Measurements from ENCODE around the gene EPHA3. TPM values are rescaled to one million over a fixed set of nuclear protein-coding genes. Genes with fewer than 3 reads are reported as not detected.

The EPHA3 gene
- total RNA-seq, 2 donors from 2014 or later, result 3.5 to 10.2 TPM

DNA sequence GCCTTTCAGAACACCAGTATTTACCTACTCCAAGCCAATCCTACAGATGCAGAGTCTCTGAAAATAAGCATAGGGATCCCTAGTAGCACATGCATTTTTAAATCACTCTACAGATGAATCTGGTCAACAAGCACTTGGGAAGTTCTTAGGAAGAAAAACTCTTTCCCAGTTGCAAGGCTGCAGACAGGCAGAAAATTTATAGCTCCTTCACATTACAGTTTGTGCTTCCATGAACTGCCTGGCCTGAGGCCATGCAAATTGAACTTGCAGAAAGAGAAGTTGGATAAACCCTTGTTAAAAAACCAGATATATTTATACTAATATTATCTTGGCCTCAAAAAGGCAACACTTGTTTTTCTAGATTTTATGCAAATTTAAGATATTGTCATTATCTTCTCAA is 256.9 kb downstream of the EPHA3 start:
- Histone ChIP-seq H3K4me1 (ENCODE audit: control insufficient read depth in 1 of 2, low read depth in 2 of 2) (no peaks in the 10 kb centered on the region), H3K4me3 (no peak overlapping the region), H3K27me3 (replicated peaks; ENCODE audit: insufficient read depth) (no peaks in the 10 kb centered on the region), H3K36me3 (no peaks in the 10 kb centered on the region), H3K9me3 (no peaks in the 10 kb centered on the region), H3K27ac (no peak overlapping the region)
- TF ChIP-seq, protein P1, sequence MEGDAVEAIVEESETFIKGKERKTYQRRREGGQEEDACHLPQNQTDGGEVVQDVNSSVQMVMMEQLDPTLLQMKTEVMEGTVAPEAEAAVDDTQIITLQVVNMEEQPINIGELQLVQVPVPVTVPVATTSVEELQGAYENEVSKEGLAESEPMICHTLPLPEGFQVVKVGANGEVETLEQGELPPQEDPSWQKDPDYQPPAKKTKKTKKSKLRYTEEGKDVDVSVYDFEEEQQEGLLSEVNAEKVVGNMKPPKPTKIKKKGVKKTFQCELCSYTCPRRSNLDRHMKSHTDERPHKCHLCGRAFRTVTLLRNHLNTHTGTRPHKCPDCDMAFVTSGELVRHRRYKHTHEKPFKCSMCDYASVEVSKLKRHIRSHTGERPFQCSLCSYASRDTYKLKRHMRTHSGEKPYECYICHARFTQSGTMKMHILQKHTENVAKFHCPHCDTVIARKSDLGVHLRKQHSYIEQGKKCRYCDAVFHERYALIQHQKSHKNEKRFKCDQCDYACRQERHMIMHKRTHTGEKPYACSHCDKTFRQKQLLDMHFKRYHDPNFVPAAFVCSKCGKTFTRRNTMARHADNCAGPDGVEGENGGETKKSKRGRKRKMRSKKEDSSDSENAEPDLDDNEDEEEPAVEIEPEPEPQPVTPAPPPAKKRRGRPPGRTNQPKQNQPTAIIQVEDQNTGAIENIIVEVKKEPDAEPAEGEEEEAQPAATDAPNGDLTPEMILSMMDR (IDR thresholded peaks at IDR 0.05), result no peak
- no peak for ATAC-seq (ENCODE audit: insufficient number of reproducible peaks, low FRiP score, low read depth)
- DNase-seq (ENCODE audit: low spot score), result no peak

DNA sequence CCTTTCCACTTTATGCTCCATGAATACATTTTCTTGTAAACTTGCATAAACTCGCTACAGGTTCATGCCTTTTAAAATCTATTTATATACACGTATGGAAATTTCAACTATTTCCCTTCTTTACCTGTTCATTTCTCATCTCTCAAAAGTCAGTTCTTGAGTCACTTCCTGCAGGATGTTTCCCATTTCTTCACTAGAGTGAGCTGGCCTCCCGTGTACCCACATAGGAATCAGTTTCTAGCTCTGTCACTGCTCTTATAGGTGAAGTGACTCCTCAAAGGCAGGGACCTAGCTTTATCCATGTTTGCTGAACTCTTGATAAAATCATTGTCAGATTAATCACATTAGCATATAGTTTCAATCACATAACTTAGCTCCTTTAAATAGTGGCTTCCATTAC is 259.7 kb downstream of the EPHA3 start:
- TF ChIP-seq, protein P1 (IDR thresholded peaks at IDR 0.05), result no peak
- no peak for DNase-seq (ENCODE audit: low spot score)
- H3K36me3 ChIP-seq, result no peaks in the 10 kb centered on the region
- H3K9me3 ChIP-seq, result no peaks in the 10 kb centered on the region
- H3K4me1 ChIP-seq (ENCODE audit: control insufficient read depth in 1 of 2, low read depth in 2 of 2), result no peaks in the 10 kb centered on the region
- no peaks in the 10 kb centered on the region for H3K27me3 ChIP-seq (replicated peaks; ENCODE audit: insufficient read depth)
- H3K4me3 ChIP-seq, result no peak overlapping the region
- no peak overlapping the region for H3K27ac ChIP-seq
- no peak for ATAC-seq (ENCODE audit: insufficient number of reproducible peaks, low FRiP score, low read depth)

DNA sequence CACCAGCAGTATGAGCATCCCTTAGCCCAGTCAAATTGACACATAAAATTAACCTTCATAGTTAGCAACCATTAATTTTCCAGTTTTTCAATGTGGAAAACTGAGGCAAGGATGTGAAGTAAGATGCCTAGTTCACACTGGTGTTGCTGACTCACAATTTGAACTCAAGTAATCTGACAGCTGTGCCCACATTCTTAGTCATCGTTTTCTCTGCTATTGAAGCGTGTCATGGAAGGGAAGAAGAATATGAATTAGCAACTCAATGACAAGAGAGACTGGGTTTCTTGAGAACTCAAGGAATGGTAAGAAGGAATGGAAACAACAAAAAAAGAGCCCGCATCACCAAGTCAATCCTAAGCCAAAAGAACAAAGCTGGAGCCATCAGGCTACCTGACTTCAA is 261.4 kb downstream of the EPHA3 start:
- TF ChIP-seq, protein P1 (IDR thresholded peaks at IDR 0.05), result no peak
- no peaks in the 10 kb centered on the region for H3K36me3 ChIP-seq
- no peak overlapping the region for H3K4me3 ChIP-seq
- H3K4me1 ChIP-seq (ENCODE audit: control insufficient read depth in 1 of 2, low read depth in 2 of 2), result no peaks in the 10 kb centered on the region
- ATAC-seq (ENCODE audit: insufficient number of reproducible peaks, low FRiP score, low read depth) (no peak), DNase-seq (ENCODE audit: low spot score) (no peak)
- H3K27ac ChIP-seq, result no peak overlapping the region
- no peaks in the 10 kb centered on the region for H3K9me3 ChIP-seq
- no peaks in the 10 kb centered on the region for H3K27me3 ChIP-seq (replicated peaks; ENCODE audit: insufficient read depth)

DNA sequence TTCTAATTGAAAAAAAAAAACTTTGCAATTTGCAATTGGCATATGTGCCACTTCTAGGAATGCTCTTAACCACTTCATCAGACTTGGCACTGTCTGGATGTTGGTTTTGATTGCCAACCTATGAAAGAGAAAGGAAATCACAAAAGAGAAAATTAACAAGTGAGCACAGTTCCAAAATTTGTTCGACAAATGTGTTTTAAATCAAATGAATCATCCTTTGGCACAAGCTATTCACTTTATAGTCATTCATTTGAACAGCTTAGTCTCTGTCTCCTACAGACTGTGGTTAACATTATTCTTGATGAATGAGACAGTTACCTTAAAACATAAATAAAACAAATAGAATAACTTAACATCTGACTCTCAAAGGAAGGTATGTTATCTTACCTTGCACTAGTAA is 265.0 kb downstream of the EPHA3 start:
- TF ChIP-seq, protein P1 (IDR thresholded peaks at IDR 0.05), result no peak
- Histone ChIP-seq H3K27me3 (replicated peaks; ENCODE audit: insufficient read depth) (no peaks in the 10 kb centered on the region), H3K4me3 (no peak overlapping the region), H3K27ac (no peak overlapping the region), H3K4me1 (ENCODE audit: control insufficient read depth in 1 of 2, low read depth in 2 of 2) (no peaks in the 10 kb centered on the region), H3K36me3 (no peaks in the 10 kb centered on the region), H3K9me3 (no peaks in the 10 kb centered on the region)
- DNase-seq (ENCODE audit: low spot score) (no peak), ATAC-seq (ENCODE audit: insufficient number of reproducible peaks, low FRiP score, low read depth) (no peak)

DNA sequence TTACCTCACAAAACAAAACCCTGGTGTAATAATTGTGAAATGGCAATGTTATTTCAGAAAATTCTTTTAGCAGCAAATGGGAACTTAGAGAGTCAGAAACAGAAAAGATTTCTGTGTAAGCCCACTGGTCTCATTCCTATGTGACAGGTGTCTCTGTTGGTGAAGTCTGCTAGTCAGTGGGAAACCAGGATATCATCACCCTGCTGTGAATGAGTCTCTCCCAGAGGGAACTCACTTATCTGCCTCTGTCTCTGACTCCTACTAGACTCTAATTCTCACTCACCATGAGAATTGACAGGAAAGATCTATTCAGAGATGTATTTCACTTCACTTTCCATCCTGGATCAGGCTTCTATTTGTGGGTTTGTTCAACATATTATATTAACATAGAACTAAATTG is 266.0 kb downstream of the EPHA3 start:
- ATAC-seq (ENCODE audit: insufficient number of reproducible peaks, low FRiP score, low read depth), result no peak
- no peak for DNase-seq (ENCODE audit: low spot score)
- H3K9me3 ChIP-seq, result no peaks in the 10 kb centered on the region
- H3K27ac ChIP-seq, result no peak overlapping the region
- H3K4me3 ChIP-seq, result no peak overlapping the region
- H3K4me1 ChIP-seq (ENCODE audit: control insufficient read depth in 1 of 2, low read depth in 2 of 2), result no peaks in the 10 kb centered on the region
- no peaks in the 10 kb centered on the region for H3K27me3 ChIP-seq (replicated peaks; ENCODE audit: insufficient read depth)
- H3K36me3 ChIP-seq, result no peaks in the 10 kb centered on the region
- TF ChIP-seq, protein P1 (IDR thresholded peaks at IDR 0.05), result no peak

Data from thoracic aorta (tissue), 2 donors.